NK-92 (cell line): ENCODE measurements around the gene MGMT.

Source experiments
- DNase-seq: peaks from one replicate; lab custom pipeline; 2025; ENCODE audit not compliant: unreplicated experiment; lab: John Stamatoyannopoulos, UW

MGMT gene

DNA sequence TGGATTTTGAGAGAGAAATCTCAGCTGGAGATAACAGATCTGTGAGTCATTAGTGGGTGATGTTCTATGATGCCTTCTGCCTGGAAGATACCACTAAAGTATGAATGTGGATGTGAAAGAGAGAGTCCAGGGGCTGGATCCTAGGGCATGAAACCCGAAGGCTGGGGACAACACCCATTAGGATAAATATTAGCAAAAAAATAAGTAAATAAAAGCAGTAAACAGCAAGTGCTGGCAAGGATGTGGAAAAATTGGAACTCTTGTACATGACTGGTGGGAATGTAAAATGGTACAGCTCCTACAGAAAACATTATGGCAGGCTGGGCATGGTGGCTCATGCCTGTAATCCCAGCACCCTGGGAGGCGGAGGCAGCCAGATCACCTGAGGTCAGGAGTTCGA is 16.6 kb upstream of the MGMT start:
- no peak for DNase-seq

DNA sequence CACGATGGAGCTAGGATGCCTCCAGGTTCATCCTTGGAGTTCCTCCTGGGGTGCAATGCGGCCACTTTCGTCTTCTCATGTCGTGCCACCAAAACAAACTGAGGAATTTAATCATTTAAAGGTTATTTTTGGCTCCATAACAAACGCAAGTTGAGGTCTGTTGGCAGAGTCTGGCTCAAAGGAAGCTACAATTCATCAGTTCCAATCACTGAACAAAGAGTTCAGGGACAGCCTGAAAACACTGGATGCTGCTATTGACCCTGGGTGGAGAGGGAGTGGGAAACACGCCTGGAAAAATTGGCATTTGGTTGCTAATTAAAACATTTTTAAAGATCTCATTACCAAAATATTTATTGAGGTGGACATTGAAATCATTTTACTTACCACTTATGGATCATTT is 11.4 kb upstream of the MGMT start:
- DNase-seq = no peak

GRCh38 chr10:129459762-129460539 is 7.1 kb upstream of the MGMT start:
- no peak for DNase-seq

GRCh38 chr10:129462257-129462795 is 4.7 kb upstream of the MGMT start:
- DNase-seq = no peak

DNA sequence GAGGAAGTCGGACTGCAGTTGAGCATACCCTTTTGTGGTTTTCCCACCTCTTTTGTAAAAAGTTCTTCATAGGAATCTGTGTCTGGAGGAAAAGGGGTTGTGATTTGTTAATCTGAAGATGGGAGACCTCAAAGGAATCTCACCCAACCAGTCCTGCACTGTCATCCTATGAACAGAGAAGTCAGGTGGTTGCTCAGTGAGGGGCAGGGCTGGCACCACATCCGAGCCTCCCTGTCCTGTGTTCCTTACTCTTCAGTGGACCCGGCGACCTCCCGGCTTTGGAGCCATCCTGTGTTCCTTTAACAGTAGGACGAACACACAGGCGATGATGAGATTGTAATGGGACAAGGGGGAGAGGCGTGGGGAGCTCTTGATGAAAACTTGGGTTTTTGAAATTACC is 2.8 kb upstream of the MGMT start:
- DNase-seq = no peak

GRCh38 chr10:129465796-129466702 is 992 bp upstream of the MGMT start:
- no peak for DNase-seq

DNA sequence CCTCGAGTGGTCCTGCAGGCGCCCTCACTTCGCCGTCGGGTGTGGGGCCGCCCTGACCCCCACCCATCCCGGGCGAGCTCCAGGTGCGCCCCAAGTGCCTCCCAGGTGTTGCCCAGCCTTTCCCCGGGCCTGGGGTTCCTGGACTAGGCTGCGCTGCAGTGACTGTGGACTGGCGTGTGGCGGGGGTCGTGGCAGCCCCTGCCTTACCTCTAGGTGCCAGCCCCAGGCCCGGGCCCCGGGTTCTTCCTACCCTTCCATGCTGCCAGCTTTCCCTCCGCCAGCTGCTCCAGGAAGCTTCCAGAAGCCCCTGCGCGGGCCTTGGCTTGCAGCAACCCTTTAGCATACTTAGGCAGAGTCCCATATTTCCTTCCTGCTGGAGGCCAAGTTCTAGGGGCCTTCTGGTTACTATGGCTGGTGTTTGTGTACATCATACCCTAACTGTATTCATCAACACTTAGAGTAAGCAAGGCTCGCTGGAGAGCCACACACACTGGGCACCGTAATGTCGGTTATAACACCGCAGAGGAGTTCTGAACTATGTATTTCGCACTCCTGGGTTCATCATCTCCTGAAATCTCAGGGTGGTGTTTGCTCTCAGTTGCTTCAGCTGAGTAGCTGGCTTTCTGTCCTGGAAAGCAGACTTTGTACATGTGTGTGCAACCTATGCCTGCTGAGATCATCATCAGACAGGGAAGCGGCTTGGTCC is 471 bp downstream of the MGMT start:
- DNase-seq = no peak

DNA sequence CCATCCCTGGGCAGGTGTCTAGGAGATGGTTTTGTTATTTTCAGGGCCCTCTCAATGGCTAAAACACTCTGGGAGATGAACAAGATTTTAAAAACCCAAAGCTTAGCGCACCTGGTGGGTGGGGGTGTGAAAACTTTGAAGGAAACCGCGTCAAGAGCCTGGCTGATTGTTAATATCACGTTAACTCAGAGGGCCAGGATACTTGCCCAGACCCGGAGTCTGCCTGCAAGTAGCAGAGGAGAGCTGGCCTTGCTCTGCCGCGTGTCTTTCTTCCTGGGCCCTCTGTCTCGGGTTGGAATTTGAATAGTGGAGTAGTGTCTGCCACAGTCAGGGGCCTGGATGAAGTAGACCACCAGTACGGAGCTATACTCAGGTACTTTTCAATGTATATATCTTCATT is 1.1 kb downstream of the MGMT start:
- DNase-seq = no peak

GRCh38 chr10:129470103-129470851 is 3.2 kb downstream of the MGMT start:
- no peak for DNase-seq

- DNase-seq = no peak
Observed at GRCh38 chr10:129471447-129472175, 4.6 kb downstream of the MGMT start.

GRCh38 chr10:129472696-129473555 is 5.9 kb downstream of the MGMT start:
- no peak for DNase-seq

DNA sequence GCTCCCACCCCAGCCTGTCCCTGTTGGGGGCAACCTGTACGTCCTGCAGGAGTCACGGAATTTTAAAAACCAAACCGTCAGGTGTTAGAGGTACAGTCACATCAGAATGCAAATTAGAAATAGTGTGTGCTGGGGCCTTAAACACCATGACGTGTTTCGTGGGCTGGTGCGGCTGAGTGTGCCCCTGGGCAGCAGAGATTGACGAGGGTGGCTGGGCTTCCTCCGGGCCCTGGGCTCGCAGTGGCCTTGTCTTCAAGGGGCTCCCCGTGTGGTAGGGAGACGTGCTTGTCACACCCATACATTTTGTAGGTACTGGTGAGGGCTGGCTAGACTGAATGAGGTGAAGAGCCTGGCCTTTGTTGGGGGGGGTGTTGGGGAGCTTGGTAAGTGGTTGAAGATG is 7.6 kb downstream of the MGMT start:
- DNase-seq = no peak

DNA sequence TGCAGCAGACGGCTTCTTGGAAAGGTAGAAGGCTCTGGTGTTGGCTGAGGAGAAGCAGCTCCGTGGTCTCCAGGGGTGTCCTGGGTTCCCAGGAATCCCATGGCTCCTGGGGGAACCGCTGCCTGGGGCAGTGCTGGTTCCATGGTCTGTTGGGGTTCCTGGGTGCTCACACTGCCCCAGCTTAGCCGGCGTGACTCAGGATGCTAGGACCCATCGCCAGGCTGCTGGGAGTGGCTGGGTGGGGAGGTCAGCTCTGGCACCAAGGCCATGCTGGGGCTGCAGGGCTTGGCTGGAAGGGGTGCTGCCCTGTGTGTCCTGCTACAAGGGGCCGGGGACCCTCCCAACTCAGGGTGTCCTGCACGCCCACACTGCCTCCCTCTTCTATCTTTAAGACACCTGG is 9.4 kb downstream of the MGMT start:
- no peak for DNase-seq

- DNase-seq = no peak
Observed at GRCh38 chr10:129477051-129477450, 10.0 kb downstream of the MGMT start.

DNA sequence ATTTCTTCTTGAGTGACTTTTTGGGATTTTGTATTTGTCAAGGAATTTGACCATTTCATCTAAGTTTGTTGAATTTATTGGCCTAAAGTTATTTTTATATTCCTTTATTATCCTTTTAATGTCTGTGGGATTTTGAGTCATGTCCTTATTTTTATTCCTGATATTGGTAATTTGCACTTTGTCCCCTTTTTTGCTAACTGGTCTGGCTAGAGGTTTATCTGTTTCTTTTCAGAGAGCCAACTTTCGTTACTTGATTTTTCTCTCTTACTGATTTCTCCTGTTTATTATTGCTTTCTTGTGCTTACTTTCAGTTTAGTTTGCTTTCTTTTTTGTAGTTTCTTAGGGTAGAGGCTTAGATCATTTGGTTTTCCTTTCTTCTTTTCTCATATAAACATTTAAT is 14.6 kb downstream of the MGMT start:
- no peak for DNase-seq

- no peak for DNase-seq
Observed at GRCh38 chr10:129483430-129484010, 16.5 kb downstream of the MGMT start.

DNA sequence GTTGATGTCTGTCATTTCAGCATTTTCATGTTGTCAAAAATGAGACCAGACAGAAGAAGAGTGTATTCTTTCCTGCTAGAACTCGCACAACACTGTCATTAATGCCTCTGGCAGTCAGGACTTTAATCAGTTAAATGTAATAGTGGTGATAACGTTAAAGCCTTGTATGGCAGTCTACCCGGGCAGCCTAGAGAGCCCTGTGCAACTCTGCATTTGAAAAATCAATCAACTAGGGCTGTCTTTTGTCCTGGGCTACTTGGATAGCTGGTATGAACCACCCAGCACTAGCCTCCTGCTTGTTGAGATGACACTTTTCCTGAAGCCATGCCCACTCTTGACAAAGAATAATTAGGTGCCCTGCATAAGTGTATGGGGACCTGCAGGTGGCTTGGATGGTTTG is 19.8 kb downstream of the MGMT start:
- DNase-seq = no peak

- DNase-seq = no peak
Observed at GRCh38 chr10:129491123-129491734, 24.2 kb downstream of the MGMT start.
